Tracheal epithelial cell (primary cell): Measurements from ENCODE around the gene NXNL1. TPM values are rescaled to one million over a fixed set of nuclear protein-coding genes. Genes with fewer than 3 reads are reported as not detected.

Source experiments
- total RNA-seq: library from RNA; depleted of rRNA; stranded (reverse); fragments of >200 nt; gene quantifications from 2 replicates; pipeline ENCODE4 v1.2.1, GENCODE V29; 2014

NXNL1 gene, protein sequence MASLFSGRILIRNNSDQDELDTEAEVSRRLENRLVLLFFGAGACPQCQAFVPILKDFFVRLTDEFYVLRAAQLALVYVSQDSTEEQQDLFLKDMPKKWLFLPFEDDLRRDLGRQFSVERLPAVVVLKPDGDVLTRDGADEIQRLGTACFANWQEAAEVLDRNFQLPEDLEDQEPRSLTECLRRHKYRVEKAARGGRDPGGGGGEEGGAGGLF
- not detected in 2 replicates for total RNA-seq

DNA sequence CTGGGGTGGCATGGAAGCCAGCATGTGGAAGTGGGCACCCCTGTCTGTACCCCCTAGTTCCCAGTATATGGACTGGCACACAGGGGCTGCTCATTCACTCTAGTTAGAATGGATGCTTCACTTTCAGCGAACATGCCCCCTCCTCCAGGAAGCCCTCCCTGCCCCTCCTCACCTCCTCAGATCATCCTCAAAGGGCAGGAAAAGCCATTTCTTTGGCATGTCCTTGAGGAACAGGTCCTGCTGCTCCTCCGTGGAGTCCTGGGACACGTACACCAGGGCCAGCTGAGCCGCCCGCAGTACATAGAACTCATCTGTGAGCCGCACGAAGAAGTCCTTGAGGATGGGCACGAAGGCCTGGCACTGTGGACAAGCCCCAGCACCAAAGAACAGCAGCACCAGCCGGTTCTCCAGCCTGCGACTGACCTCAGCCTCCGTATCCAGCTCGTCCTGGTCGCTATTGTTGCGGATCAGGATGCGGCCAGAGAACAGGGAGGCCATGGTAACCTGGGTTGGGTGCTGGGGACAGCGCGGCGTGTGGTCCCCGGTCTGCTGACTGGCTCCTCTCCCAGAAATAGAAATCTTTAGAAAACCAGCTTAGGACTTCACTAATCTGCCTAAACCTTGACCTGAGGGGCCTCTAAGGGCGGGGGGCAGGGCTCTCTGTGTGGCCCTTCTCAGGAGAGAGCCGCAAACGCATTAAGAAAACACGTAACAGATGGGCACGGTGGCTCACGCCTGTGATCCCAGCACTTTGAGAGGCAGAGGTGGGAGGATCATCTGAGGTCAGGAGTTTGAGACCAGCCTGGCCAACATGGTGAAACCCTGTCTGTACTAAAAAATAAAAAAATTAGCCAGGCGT lies at the start of gene NXNL1:
Gene NXNL1 (minus strand): TSS at position 555 of the 859 bp plus-strand sequence. CDS start 57 bp downstream, at position 498.

DNA sequence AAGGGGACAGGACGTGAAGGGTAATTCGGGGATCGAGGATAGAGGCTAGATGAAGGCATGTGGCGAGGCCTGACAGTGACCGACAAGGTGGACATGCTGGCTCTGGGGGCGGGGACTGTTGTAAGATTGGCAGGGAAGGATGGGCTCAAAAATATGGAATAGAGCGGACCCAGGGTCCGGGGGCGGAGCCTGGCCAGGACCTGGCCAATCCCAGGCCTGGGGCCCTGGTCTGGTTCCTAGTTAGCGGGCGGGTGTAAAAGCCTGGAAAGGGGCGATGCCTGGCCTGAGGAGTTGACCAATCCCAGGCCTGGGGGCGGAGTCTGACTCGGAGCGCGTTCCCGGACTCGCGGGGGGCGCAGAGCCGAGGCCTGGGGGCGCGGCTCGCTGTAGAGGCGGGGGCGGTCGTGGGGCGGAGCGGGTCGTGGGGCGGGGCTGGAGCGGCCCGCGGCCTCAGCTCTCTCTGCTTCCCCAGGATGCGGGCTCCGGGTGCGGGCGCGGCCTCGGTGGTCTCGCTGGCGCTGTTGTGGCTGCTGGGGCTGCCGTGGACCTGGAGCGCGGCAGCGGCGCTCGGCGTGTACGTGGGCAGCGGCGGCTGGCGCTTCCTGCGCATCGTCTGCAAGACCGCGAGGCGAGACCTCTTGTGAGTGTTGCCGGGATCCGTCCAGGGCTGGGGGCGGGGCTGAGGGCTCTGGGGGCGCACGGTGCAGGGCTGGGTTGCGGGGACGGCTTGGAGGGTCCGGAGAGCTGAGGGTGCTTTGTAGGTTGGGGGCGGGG lies 9.5 kb upstream of the NXNL1 start, which contains the start of gene SLC27A1:
Gene SLC27A1 (plus strand): TSS at position 457 of the 774 bp plus-strand sequence. CDS start 17 bp downstream, at position 474.

DNA sequence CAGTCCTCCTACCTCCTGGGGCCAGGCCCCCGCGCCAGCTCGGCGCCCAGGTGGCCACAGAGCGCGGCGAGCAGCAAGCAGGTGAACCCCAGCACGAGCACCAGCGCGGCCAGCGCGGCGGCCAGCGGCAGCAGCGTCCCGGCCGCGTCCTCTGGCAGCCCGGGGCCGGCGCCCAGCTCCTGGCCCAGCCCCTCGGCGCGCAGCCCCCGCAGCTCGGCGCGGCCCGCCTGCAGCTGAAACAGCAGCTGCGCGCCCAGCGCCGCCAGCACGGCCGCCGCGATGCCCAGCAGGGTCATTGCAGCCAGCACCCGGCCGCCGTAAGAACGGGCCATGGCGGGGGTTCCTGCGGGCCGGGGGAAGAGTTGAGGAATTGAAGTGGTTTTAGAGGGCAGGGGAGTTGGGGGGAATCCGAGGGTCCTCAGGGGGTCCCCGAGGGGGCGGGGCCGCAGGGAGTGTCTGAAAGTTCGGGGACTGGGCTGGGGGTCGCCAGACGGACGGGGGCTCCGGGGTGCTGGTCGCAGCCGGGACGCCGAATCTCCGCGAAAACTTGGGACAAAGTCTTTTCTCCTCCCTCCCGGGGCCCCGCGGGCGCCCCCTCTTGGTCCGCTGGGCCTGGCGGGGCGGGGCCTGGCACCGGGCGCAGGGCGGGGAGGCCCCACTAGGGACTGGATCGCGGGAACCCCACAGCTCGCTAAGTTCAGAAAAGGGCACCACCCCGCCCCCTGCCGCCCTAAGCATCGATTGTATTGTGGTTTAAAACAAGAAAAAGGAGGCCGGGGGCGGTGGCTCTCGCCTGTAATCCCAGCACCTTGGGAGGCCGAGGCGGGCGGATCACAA lies 12.4 kb downstream of the NXNL1 start, which contains the start of gene TMEM221:
Gene TMEM221 (minus strand): TSS at position 538 of the 837 bp plus-strand sequence. CDS start 206 bp downstream, at position 332.

DNA sequence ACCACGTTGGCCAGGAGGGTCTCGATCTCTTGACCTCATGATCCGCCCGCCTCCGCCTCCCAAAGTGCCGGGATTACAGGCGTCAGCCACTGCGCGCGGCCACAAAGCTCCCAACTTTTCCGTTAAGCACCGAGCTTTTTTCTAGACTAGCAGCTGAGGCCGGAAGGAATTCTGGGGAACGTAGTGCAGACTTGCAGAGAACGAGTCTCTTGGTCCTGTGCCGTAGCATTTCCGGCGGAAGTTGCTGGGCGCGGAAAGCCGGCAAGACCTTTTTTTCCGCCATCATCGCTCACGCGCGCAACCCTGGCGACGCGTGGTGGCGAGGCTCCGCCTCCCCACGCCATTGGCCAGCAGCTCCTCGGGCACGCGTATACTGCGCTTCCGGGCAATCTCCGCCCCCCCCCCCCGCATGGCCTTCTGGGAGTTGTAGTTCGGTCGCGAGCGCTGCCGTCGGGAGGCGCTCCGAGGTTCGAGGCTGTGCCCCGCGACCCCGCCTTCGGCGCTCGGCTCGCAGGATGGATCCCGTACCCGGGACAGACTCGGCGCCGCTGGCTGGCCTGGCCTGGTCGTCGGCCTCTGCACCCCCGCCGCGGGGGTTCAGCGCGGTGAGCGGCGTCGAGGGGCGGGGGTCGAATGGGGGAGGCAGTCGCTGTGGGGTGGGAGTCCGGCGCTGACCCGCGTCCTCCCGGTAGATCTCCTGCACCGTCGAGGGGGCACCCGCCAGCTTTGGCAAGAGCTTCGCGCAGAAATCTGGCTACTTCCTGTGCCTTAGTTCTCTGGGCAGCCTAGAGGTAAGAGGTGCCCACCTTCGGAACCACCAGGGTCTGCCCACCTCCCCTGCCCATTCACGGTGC lies 40.9 kb downstream of the NXNL1 start, which contains the start of gene MVB12A:
Gene MVB12A (plus strand): TSS at position 427 of the 854 bp plus-strand sequence. CDS start 89 bp downstream, at position 516.

Other genes starting within 250 kb of the NXNL1 start
- 10.0 and 19.8 TPM in 2 replicates for gene USE1, start 245.6 kb downstream of the NXNL1 start, total RNA-seq
- 1.4 and 3.0 TPM in 2 replicates for gene OCEL1, start 234.7 kb downstream of the NXNL1 start, total RNA-seq
- 97.4 and 175 TPM in 2 replicates for gene NR2F6, start 215.0 kb downstream of the NXNL1 start, total RNA-seq
- under 0.01 TPM in 1 of 2 replicates, not detected in the other for gene USHBP1, start 196.2 kb downstream of the NXNL1 start, total RNA-seq
- gene BABAM1, start 193.5 kb downstream of the NXNL1 start, total RNA-seq: 37.7 and 97.6 TPM in 2 replicates
- under 0.01 and 0.72 TPM in 2 replicates for gene ANKLE1, start 179.0 kb downstream of the NXNL1 start, total RNA-seq
- gene ABHD8, start 157.5 kb downstream of the NXNL1 start, total RNA-seq: 11.1 and 11.6 TPM in 2 replicates
- gene MRPL34, start 155.1 kb downstream of the NXNL1 start, total RNA-seq: 46.3 and 58.0 TPM in 2 replicates
- 10.4 and 11.1 TPM in 2 replicates for gene DDA1, start 151.4 kb downstream of the NXNL1 start, total RNA-seq
- gene ANO8, start 126.1 kb downstream of the NXNL1 start, total RNA-seq: 4.8 and 4.9 TPM in 2 replicates
- gene GTPBP3, start 123.4 kb downstream of the NXNL1 start, total RNA-seq: 20.5 and 71.6 TPM in 2 replicates
- not detected in 2 replicates for gene PLVAP, start 83.6 kb downstream of the NXNL1 start, total RNA-seq
- gene CCDC194, start 66.7 kb downstream of the NXNL1 start, total RNA-seq: not detected in 2 replicates
- gene BST2, start 55.3 kb downstream of the NXNL1 start, total RNA-seq: 8.7 and 26.3 TPM in 2 replicates
- gene MVB12A, start 40.9 kb downstream of the NXNL1 start, total RNA-seq: 46.0 and 47.2 TPM in 2 replicates
- gene TMEM221, start 12.3 kb downstream of the NXNL1 start, total RNA-seq: under 0.01 and 0.24 TPM in 2 replicates
- 15.3 and 15.7 TPM in 2 replicates for gene SLC27A1, start 9.6 kb upstream of the NXNL1 start, total RNA-seq
- gene PGLS, start 50.7 kb upstream of the NXNL1 start, total RNA-seq: 90.8 and 105 TPM in 2 replicates
- gene COLGALT1, start 94.7 kb upstream of the NXNL1 start, total RNA-seq: 74.0 and 93.0 TPM in 2 replicates
- gene UNC13A, start 227.4 kb upstream of the NXNL1 start, total RNA-seq: under 0.01 TPM in 1 of 2 replicates, not detected in the other